OCI-LY1 (cell line): ENCODE results near the gene COP1.

Experiments used
- CTCF ChIP-seq: fragments of 200-600 bp; sonication (generic), shearing (Covaris generic); IDR thresholded peaks from 2 replicates; pipeline ENCODE4 v1.5.1; 2017; ENCODE audit warnings: mild to moderate bottlenecking, antibody characterized with exemption, low read length, moderate library complexity, mixed read lengths
- EZH2 ChIP-seq: fragments of 200-600 bp; sonication (generic), shearing (Covaris generic); IDR thresholded peaks from 2 replicates; pipeline ENCODE4 v1.8.0; 2017; ENCODE audit warnings: borderline replicate concordance, mixed run types, mild to moderate bottlenecking, antibody characterized with exemption, low read length, moderate library complexity, mixed read lengths

- TF ChIP-seq CTCF = no peak
- no peak for TF ChIP-seq EZH2
Observed at GRCh38 chr1:176051902-176052518, 155.1 kb downstream of the COP1 start.
